ENCODE measurements around the gene ADNP.

Gene ADNP

DNA sequence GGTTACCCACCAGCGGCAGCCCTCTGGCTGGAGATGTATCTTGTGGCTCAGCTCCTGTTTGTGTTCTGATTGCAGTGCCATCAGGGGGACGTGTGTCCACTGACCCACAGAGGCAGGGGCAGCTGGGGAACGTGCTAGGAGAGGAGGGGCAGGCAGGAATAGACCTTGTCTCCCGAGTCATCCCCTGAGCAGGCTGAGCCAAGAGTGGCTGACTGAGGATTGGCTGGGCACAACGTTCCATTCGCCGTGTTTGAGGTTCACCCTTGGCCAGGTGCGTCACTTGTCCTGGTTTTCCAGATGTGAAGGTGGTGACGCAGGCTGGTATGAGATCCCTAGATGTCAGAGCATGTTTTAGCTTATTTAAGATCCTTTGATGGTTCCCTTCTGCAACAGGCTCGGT, 57.7 kb downstream of the ADNP start:
- no peak for ATAC-seq (replicated peaks; ENCODE audit: extremely low read depth, poor library complexity, severe bottlenecking)
- Mint-ChIP-seq H3K27me3 (no peaks in the 10 kb centered on the region), H3K4me3 (no peak overlapping the region), H3K36me3 (ENCODE audit: insufficient read depth) (peaks cover 12% of the 10 kb centered on the region), H3K9me3 (no peaks in the 10 kb centered on the region), H3K27ac (ENCODE audit: low read depth) (no peak overlapping the region), H3K4me1 (no peaks in the 10 kb centered on the region)
- no peak for DNase-seq (ENCODE audit: low spot score in 2 of 2)

DNA sequence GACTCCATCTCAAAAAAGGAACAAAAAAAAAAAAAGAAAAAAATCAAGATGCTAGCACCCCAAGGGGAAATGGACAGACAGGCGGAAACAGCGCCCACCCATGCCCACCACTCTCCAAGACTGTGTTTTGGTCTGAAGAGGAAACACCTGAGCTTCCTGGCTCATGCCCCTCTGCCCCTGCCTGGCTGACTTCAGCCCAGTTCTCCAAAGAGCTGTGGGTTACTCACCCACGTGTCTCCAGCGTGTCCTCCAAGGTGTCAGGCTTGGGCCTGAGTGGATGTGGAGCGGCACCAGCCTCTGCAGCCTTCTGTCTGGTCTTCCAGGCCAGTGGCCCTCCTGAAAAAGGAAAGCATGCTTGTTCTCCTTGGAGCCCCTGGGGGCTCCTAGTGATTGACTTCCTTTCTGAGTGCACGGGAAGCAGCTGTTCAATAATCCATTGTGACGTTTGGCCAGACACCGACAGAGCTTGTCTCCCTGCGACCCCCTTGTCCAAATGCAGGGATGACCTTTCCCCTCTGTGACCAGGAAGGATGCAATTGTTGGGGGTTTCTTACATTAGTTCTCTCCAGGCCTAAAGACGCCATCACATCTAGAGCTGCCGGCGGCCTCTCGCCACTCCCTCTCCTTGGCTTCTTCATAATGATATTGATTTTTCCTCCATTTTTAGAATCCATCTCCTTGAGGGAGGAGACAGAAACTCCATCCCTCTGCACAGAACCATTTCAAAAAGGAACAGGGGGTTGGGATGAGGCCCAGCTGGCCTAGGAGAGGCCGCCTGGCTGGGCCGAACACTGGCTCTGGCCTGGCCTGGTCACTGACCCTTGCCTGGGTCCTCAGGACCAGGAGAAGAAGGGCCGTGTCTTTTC, 58.4 kb downstream of the ADNP start:
- peaks cover 10% of the 10 kb centered on the region for H3K36me3 Mint-ChIP-seq (ENCODE audit: insufficient read depth)

DNA sequence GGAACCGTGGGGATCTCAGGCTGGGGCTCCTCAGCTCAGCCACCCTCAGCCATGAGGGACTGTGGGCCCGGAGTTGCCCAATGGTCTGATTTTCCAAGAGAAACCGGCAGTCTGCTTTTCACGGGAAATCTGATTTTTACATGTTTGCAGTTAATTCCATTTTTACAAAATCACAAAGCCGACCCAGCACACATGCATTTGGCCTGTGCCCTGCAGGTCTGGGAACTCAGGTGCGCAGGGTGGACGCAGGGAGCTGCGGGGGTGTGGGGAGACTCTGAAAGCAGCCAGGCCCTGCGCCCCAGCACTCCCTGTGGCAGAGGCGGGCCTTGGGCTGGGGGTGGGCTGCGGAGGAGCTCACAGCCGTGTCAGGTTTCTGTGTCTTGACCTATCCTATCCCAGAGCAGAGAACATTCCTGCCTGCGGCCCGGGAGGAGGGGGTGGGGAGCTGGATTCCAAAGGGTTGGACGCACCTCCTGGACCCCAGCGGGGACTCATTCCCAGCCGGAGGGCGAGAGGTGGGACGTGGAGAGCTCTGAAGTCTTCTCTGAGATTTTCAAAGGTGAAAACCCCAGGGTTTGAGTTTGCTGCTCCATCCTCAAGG, 60.6 kb downstream of the ADNP start:
- ATAC-seq (replicated peaks; ENCODE audit: extremely low read depth, poor library complexity, severe bottlenecking), result no peak
- Mint-ChIP-seq H3K36me3 (ENCODE audit: insufficient read depth) (peaks cover 5% of the 10 kb centered on the region), H3K27ac (ENCODE audit: low read depth) (peak overlapping the region; percentile 49), H3K27me3 (no peaks in the 10 kb centered on the region), H3K4me3 (no peak overlapping the region), H3K9me3 (no peaks in the 10 kb centered on the region), H3K4me1 (no peaks in the 10 kb centered on the region)
- DNase-seq (ENCODE audit: low spot score in 2 of 2), result no peak

More for the DNA sequence above, 58.4 kb downstream of the ADNP start:
- DNase-seq (ENCODE audit: low spot score in 2 of 2), result no peak
- no peak for ATAC-seq (replicated peaks; ENCODE audit: extremely low read depth, poor library complexity, severe bottlenecking)
- H3K4me1 Mint-ChIP-seq, result no peaks in the 10 kb centered on the region
- H3K4me3 Mint-ChIP-seq, result no peak overlapping the region
- no peaks in the 10 kb centered on the region for H3K27me3 Mint-ChIP-seq
- H3K9me3 Mint-ChIP-seq, result no peaks in the 10 kb centered on the region
- no peak overlapping the region for H3K27ac Mint-ChIP-seq (ENCODE audit: low read depth)

DNA sequence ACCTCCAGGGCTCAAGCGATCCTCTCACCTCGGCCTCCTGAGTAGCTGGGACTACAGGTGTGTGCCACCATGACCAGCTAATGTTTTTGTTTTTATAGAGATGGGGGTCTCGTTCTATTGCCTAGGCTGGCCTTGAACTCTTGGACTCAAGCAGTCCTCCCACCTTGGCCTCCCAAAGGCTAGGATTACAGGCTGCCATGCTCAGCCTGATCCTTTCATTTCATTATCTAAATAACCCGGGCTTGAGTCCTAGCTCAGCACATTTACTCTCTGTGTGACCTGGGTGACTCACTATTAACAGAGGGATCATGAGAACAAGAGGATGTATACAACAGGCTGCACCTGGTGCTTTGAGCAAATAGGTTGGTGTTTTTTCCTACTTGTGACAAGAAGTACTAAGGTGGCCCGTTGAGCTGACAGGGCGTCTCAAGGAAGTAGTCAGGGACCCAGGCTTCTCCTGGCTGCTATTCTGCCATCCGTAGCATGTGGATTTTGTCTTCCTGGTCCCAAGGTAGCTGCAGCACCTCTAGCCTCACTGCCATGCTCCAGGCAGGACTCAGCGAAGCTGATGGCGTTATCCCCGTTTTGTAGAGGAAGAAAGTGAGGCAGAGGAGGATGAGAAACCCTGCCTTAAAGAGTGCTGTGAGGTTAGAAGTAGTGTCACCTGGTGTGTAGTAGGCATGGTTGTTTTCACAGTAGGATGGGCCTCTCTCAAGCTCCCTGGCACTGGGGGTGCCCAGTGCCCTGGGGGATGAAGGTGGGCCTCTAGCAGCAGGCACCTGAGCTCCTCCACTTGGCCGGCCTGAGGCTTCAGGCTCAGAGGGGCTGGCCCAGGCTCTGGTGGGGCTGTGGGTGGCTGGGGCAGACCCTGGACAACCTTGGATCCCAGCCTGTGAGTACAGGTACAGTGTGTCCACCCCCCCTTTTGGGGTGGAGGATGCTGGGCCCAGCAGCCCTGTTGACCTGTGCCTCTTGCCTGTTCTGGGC, 62.4 kb downstream of the ADNP start:
- Mint-ChIP-seq H3K4me1 (no peaks in the 10 kb centered on the region), H3K36me3 (ENCODE audit: insufficient read depth) (peaks cover 5% of the 10 kb centered on the region), H3K27ac (ENCODE audit: low read depth) (no peak overlapping the region), H3K4me3 (no peak overlapping the region), H3K27me3 (no peaks in the 10 kb centered on the region), H3K9me3 (no peaks in the 10 kb centered on the region)
- ATAC-seq (replicated peaks; ENCODE audit: extremely low read depth, poor library complexity, severe bottlenecking), result no peak
- DNase-seq (ENCODE audit: low spot score in 2 of 2), result no peak

DNA sequence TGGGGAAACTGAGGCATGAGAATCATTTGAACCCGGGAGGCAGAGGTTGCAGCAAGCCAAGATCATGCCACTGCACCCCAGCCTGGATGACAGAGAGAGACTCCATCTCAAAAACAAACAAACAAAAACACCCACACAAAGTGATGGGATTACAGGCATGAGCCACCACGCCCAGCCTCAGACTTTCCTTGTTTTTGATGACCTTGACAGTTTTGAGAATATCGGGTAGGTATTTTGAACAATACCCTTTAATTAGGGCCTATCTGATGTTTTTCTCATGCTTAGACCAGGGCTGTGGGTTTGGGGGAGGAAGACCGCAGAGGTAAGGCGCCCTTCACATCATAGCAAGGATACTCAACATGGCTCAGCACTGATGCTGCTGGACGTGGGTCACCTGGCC, 63.4 kb downstream of the ADNP start:
- DNase-seq (ENCODE audit: low spot score in 2 of 2) (no peak), ATAC-seq (replicated peaks; ENCODE audit: extremely low read depth, poor library complexity, severe bottlenecking) (no peak)
- no peaks in the 10 kb centered on the region for H3K9me3 Mint-ChIP-seq
- peaks cover 2% of the 10 kb centered on the region for H3K36me3 Mint-ChIP-seq (ENCODE audit: insufficient read depth)
- H3K4me1 Mint-ChIP-seq, result no peaks in the 10 kb centered on the region
- no peak overlapping the region for H3K27ac Mint-ChIP-seq (ENCODE audit: low read depth)
- H3K27me3 Mint-ChIP-seq, result no peaks in the 10 kb centered on the region
- no peak overlapping the region for H3K4me3 Mint-ChIP-seq

DNA sequence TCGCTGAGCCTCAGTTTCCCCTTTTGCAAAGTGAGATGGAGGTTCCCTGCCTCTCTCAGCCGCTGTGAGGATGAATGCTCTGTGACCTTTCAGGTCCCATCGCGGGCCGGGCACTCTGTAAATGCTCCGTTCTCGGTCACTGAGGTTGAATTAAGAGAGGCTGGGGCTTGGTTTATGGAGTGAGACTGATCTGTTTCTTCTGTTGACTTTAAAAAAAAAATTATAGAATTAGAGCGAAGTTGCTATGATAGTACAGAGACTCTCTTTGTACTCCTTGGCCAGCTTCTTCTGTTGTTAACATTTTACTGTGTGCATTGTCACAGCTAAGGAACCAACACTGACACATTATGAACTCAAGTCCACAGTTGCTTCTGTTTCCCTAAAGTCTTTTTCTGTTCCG, 64.4 kb downstream of the ADNP start:
- H3K4me1 Mint-ChIP-seq, result no peaks in the 10 kb centered on the region
- DNase-seq (ENCODE audit: low spot score in 2 of 2) (no peak), ATAC-seq (replicated peaks; ENCODE audit: extremely low read depth, poor library complexity, severe bottlenecking) (no peak)
- no peak overlapping the region for H3K27ac Mint-ChIP-seq (ENCODE audit: low read depth)
- H3K4me3 Mint-ChIP-seq, result no peak overlapping the region
- H3K9me3 Mint-ChIP-seq, result no peaks in the 10 kb centered on the region
- H3K27me3 Mint-ChIP-seq, result no peaks in the 10 kb centered on the region
- H3K36me3 Mint-ChIP-seq (ENCODE audit: insufficient read depth), result peaks cover 2% of the 10 kb centered on the region

DNA sequence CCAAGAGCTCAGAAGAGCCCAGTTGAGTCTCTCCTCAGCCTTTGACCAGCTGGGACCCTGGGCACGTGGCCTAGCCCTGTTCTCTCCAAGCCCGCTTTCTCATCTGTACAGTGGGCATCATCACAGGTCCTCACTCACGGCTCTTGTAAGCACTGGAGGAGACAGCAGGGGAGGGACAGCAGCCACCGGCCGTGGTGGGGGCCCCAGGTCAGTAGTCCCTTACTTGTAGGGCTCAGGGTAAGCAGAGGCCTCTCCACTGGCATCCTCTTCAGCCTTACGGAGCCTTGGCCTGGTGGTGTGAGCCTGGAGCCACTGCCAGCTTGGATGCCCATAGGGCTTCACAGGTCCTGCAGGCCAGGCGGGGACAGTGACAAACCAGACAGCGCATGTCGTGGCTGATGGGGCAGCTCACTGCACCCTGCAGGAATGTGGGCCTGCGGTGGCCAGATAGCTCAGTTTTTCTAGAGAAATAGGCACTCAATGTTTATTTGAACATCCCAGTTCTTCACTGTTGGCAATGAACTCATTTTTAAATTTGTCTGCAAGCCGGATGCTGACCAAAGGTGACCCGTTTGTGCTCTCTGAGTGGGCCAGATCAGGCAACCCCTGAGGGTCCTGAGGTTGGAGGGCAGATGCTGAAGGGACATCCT, 65.1 kb downstream of the ADNP start:
- Mint-ChIP-seq H3K4me3 (no peak overlapping the region), H3K4me1 (no peaks in the 10 kb centered on the region), H3K27ac (ENCODE audit: low read depth) (no peak overlapping the region), H3K36me3 (ENCODE audit: insufficient read depth) (peaks cover 2% of the 10 kb centered on the region), H3K27me3 (no peaks in the 10 kb centered on the region), H3K9me3 (no peaks in the 10 kb centered on the region)
- ATAC-seq (replicated peaks; ENCODE audit: extremely low read depth, poor library complexity, severe bottlenecking) (no peak), DNase-seq (ENCODE audit: low spot score in 2 of 2) (no peak)

DNA sequence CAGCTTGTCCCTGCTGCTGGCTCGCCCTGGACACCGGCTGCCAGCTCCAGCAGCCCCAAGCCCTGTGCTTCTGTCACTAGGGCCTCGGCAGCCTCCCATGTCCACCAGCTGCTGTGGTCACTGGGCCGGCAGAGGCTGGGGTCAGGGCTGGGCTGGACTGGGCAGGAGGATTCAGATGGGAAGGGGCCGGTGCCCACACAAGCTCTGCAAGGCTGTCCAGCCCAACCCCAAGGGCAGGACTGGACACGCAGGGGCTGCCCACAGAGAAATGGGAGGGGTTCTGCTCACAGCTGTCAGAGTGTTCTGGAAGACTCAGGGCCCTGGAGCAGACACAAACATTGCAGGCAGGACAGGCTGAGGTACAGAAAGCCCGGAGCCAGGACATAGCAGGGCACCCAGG, 65.6 kb downstream of the ADNP start:
- no peaks in the 10 kb centered on the region for H3K27me3 Mint-ChIP-seq
- no peak overlapping the region for H3K27ac Mint-ChIP-seq (ENCODE audit: low read depth)
- no peak for DNase-seq (ENCODE audit: low spot score in 2 of 2)
- no peak for ATAC-seq (replicated peaks; ENCODE audit: extremely low read depth, poor library complexity, severe bottlenecking)
- no peak overlapping the region for H3K4me3 Mint-ChIP-seq
- H3K4me1 Mint-ChIP-seq, result no peaks in the 10 kb centered on the region
- peaks cover 2% of the 10 kb centered on the region for H3K36me3 Mint-ChIP-seq (ENCODE audit: insufficient read depth)
- no peaks in the 10 kb centered on the region for H3K9me3 Mint-ChIP-seq

DNA sequence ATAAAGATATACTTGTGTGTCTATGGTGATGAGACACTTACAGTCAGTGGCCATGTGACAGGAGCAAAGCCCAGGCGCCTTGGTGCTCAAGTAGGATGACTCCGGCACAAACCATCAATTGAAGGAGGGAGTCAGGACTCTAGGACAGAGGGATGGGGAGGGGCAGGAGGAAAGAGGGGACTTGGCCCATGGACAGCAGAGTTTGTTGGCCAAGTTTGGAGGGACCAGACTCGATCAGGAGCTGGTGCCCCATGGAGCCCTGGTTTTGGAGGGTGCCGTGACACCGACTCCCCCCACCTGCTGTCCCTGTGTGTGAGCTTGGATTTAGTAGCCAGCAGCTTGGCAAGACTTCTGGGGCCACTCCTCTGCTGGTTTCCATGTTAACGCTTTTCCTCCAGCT, 66.1 kb downstream of the ADNP start:
- ATAC-seq (replicated peaks; ENCODE audit: extremely low read depth, poor library complexity, severe bottlenecking), result no peak
- H3K27ac Mint-ChIP-seq (ENCODE audit: low read depth), result no peak overlapping the region
- DNase-seq (ENCODE audit: low spot score in 2 of 2), result no peak
- no peak overlapping the region for H3K4me3 Mint-ChIP-seq
- no peaks in the 10 kb centered on the region for H3K9me3 Mint-ChIP-seq
- H3K27me3 Mint-ChIP-seq, result no peaks in the 10 kb centered on the region
- H3K4me1 Mint-ChIP-seq, result no peaks in the 10 kb centered on the region
- no peaks in the 10 kb centered on the region for H3K36me3 Mint-ChIP-seq (ENCODE audit: insufficient read depth)

DNA sequence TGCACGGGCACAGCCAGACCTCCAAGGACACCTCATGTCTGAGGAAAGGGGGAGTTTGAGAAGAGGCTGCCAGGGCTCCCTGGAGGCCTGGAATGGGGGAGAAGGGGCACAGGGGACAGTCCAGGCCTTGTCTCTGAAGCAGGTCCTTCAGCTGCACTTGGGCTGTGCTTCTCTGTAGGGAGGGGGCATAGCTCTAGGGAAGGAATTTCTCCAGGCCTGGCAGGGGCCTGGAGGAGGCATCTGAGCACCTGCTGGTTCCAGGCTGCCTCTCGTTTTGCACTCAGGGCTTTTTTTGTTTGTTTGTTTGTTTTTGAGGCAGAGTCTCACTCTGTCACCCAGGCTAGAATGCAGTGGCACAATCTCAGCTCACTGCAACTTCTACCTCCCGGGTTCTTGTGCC, 68.7 kb downstream of the ADNP start:
- Mint-ChIP-seq H3K27me3 (no peaks in the 10 kb centered on the region), H3K4me3 (no peak overlapping the region), H3K36me3 (ENCODE audit: insufficient read depth) (no peaks in the 10 kb centered on the region), H3K27ac (ENCODE audit: low read depth) (peak overlapping the region; percentile 27), H3K9me3 (no peaks in the 10 kb centered on the region), H3K4me1 (no peaks in the 10 kb centered on the region)
- ATAC-seq (replicated peaks; ENCODE audit: extremely low read depth, poor library complexity, severe bottlenecking) (no peak), DNase-seq (ENCODE audit: low spot score in 2 of 2) (no peak)

DNA sequence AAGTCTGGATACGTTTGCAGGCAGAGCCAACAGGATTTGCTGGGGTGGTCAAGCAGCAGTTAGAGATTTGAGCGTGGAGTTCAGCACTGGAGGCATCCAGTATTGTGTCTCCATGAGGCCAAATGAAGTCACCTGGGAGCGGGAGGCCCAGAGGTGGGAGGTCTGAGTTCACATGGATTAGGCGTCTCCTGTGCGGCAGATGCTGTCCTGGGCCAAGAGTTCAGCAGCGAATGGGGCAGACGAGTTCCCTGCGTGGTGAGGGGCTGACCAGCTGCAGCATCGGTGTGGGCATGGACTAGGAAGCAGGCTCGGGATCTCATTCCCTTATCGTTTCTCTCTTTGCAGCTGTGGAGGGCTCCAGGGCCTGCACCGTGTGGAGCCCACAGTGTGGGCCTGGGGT, 70.2 kb downstream of the ADNP start:
- no peaks in the 10 kb centered on the region for H3K36me3 Mint-ChIP-seq (ENCODE audit: insufficient read depth)
- peak overlapping the region; percentile 27 for H3K27ac Mint-ChIP-seq (ENCODE audit: low read depth)
- no peaks in the 10 kb centered on the region for H3K27me3 Mint-ChIP-seq
- no peak overlapping the region for H3K4me3 Mint-ChIP-seq
- ATAC-seq (replicated peaks; ENCODE audit: extremely low read depth, poor library complexity, severe bottlenecking) (no peak), DNase-seq (ENCODE audit: low spot score in 2 of 2) (no peak)
- H3K4me1 Mint-ChIP-seq, result no peaks in the 10 kb centered on the region
- no peaks in the 10 kb centered on the region for H3K9me3 Mint-ChIP-seq

DNA sequence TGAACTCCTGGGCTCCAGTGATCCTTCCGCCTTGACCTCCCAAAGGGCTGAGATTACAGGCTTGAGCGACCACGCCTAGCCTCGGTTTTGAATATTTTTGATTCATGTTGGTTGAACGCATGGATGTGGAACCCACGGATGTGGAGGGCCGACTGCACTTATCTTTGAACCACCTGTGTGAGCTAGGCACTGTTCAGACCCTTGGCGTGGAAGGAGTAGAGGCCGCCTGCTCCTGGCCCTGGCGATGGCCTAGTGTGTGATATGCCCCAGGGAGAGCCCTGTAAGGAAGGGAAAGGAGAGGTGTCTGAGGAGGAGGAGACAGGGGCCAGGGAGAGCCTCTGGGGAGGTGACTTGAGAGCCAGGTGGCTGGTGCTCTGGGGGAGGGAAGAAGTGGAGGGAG, 72.1 kb downstream of the ADNP start:
- no peak for DNase-seq (ENCODE audit: low spot score in 2 of 2)
- no peaks in the 10 kb centered on the region for H3K36me3 Mint-ChIP-seq (ENCODE audit: insufficient read depth)
- no peaks in the 10 kb centered on the region for H3K9me3 Mint-ChIP-seq
- no peak for ATAC-seq (replicated peaks; ENCODE audit: extremely low read depth, poor library complexity, severe bottlenecking)
- no peak overlapping the region for H3K27ac Mint-ChIP-seq (ENCODE audit: low read depth)
- no peaks in the 10 kb centered on the region for H3K4me1 Mint-ChIP-seq
- H3K4me3 Mint-ChIP-seq, result no peak overlapping the region
- no peaks in the 10 kb centered on the region for H3K27me3 Mint-ChIP-seq

Data from central memory CD8-positive, alpha-beta T cell (primary cell).